Frontal cortex (tissue), 4 donors: ENCODE results near the gene GRIA1. TPM values are rescaled to one million over a fixed set of nuclear protein-coding genes. Genes with fewer than 3 reads are reported as not detected.

Experiments
- DNase-seq, 2 donors: peaks; one replicate each; pipeline ENCODE4 v3.0.0; 2012; ENCODE audit warnings: low spot score in 2 of 2
- FAIRE-seq: peaks from 2 replicates; lab custom pipeline; 2012; peaks lifted over from hg19 to GRCh38; lab: Jason Lieb, UNC
- total RNA-seq: library from RNA; depleted of rRNA; stranded (reverse); fragments of >200 nt; gene quantifications from one replicate; pipeline ENCODE4 v1.2.3, GENCODE V29; 2014
- donor health status: control.
- donor health status: control.
- donor health status: control.

Gene GRIA1
- total RNA-seq, 1 donor from 2014 or later: 207 TPM

- no peak for DNase-seq
- FAIRE-seq: no peak
Measured at GRCh38 chr5:153636670-153637451, 146.4 kb downstream of the GRIA1 start.

- DNase-seq: no peak
- no peak for FAIRE-seq
Measured at GRCh38 chr5:153640293-153640692, 149.8 kb downstream of the GRIA1 start.

- DNase-seq: no peak
- FAIRE-seq: no peak
Measured at GRCh38 chr5:153641183-153641688, 150.8 kb downstream of the GRIA1 start.

GRCh38 chr5:153654504-153655200 lies 164.2 kb downstream of the GRIA1 start:
- no peak for FAIRE-seq
- DNase-seq: no peak

GRCh38 chr5:153655201-153655510 lies 164.7 kb downstream of the GRIA1 start:
- FAIRE-seq: no peak
- no peak for DNase-seq

- DNase-seq (no peak), FAIRE-seq (no peak)
Measured at GRCh38 chr5:153658149-153658548, 167.7 kb downstream of the GRIA1 start.

GRCh38 chr5:153658606-153659005 lies 168.1 kb downstream of the GRIA1 start:
- DNase-seq (no peak), FAIRE-seq (no peak)

- FAIRE-seq: no peak
- DNase-seq: no peak
Measured at GRCh38 chr5:153659039-153659736, 168.7 kb downstream of the GRIA1 start.

- DNase-seq (no peak), FAIRE-seq (no peak)
Measured at GRCh38 chr5:153660919-153661318, 170.4 kb downstream of the GRIA1 start.

- DNase-seq (no peak), FAIRE-seq (no peak)
Measured at GRCh38 chr5:153661897-153662296, 171.4 kb downstream of the GRIA1 start.

- no peak for FAIRE-seq
- DNase-seq: no peak
Measured at GRCh38 chr5:153670101-153670500, 179.6 kb downstream of the GRIA1 start.

GRCh38 chr5:153671653-153672346 lies 181.3 kb downstream of the GRIA1 start:
- FAIRE-seq (no peak), DNase-seq (no peak)

GRCh38 chr5:153672347-153673090 lies 182.0 kb downstream of the GRIA1 start:
- DNase-seq (no peak), FAIRE-seq (no peak)

- DNase-seq: no peak
- no peak for FAIRE-seq
Measured at GRCh38 chr5:153674356-153674755, 183.9 kb downstream of the GRIA1 start.

- DNase-seq: no peak
- FAIRE-seq: no peak
Measured at GRCh38 chr5:153676406-153676805, 185.9 kb downstream of the GRIA1 start.

GRCh38 chr5:153676821-153677220 lies 186.4 kb downstream of the GRIA1 start:
- FAIRE-seq (no peak), DNase-seq (no peak)

- FAIRE-seq (no peak), DNase-seq (no peak)
Measured at GRCh38 chr5:153678617-153679329, 188.3 kb downstream of the GRIA1 start.

- no peak for DNase-seq
- FAIRE-seq: no peak
Measured at GRCh38 chr5:153690236-153690635, 199.8 kb downstream of the GRIA1 start.

- no peak for FAIRE-seq
- DNase-seq: no peak
Measured at GRCh38 chr5:153696256-153696655, 205.8 kb downstream of the GRIA1 start.
